Loucy (cell line): ENCODE measurements around the gene STOX2.

Experiments used
- EZH2phosphoT487 ChIP-seq: fragments of 200-600 bp; IDR thresholded peaks from 2 replicates; pipeline ENCODE4 v1.6.1; 2018; ENCODE audit warnings: antibody characterized with exemption, mild to moderate bottlenecking, moderate library complexity, borderline replicate concordance
- TF ChIP-seq, protein P1 (sequence below): fragments of 200-600 bp; sonication (generic); conservative IDR thresholded peaks from 2 replicates; pipeline ENCODE4 v1.5.1; 2014; ENCODE audit warnings: mild to moderate bottlenecking, antibody characterized with exemption, low read length

- TF ChIP-seq, protein P1, sequence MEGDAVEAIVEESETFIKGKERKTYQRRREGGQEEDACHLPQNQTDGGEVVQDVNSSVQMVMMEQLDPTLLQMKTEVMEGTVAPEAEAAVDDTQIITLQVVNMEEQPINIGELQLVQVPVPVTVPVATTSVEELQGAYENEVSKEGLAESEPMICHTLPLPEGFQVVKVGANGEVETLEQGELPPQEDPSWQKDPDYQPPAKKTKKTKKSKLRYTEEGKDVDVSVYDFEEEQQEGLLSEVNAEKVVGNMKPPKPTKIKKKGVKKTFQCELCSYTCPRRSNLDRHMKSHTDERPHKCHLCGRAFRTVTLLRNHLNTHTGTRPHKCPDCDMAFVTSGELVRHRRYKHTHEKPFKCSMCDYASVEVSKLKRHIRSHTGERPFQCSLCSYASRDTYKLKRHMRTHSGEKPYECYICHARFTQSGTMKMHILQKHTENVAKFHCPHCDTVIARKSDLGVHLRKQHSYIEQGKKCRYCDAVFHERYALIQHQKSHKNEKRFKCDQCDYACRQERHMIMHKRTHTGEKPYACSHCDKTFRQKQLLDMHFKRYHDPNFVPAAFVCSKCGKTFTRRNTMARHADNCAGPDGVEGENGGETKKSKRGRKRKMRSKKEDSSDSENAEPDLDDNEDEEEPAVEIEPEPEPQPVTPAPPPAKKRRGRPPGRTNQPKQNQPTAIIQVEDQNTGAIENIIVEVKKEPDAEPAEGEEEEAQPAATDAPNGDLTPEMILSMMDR, result no peak
- TF ChIP-seq EZH2phosphoT487, result no peak
Measured at GRCh38 chr4:183860119-183860518, 45.0 kb upstream of the STOX2 start.
